RWPE1 (cell line): ENCODE results near the gene ARFIP1.

ENCODE experiments used
- CTCF ChIA-PET: fragments of 350-600 bp; sonication (Branson Sonifier 250); formaldehyde crosslinking; extraction: SDS; loops from one replicate; lab custom pipeline; 2021; lab: Yijun Ruan, JAX
- POLR2A ChIA-PET: fragments of 400-600 bp; formaldehyde crosslinking; extraction: SDS; loops from one replicate; lab custom pipeline; 2020; ENCODE audit warnings: antibody characterized with exemption; ENCODE audit not compliant: low non-redundant PET; lab: Yijun Ruan, JAX
- DNase-seq: peaks from one replicate; pipeline ENCODE4 v3.0.0; 2012; ENCODE audit warnings: low spot score
- H3K27ac ChIP-seq: fragments of 450-650 bp; 2 replicates; pipeline ENCODE4 v1.5.1; 2017
- CTCF ChIP-seq: fragments of 450-650 bp; conservative IDR thresholded peaks from 2 replicates; pipeline ENCODE4 v1.5.1; 2017; ENCODE audit warnings: low read depth, mild to moderate bottlenecking

Gene ARFIP1

GRCh38 chr4:152784490-152785350, 5.0 kb downstream of the ARFIP1 start:
- ChIA-PET POLR2A (no interaction called here), CTCF (interaction anchor here (0.6 kb wide), 1 partner anchor 17 kb away, joined by 3 read pairs; no protein-coding TSS in a partner anchor)
- no peak for TF ChIP-seq CTCF
- no peak overlapping the region for H3K27ac ChIP-seq
- no peak for DNase-seq

GRCh38 chr4:152785639-152786615, 6.2 kb downstream of the ARFIP1 start:
- TF ChIP-seq CTCF: no peak
- no peak overlapping the region for H3K27ac ChIP-seq
- no peak for DNase-seq
- POLR2A ChIA-PET: no interaction called here
- CTCF ChIA-PET: interaction anchor here (0.6 kb wide), 1 partner anchor 16 kb away, joined by 3 read pairs; no protein-coding TSS in a partner anchor

- no peak overlapping the region for H3K27ac ChIP-seq
- no peak for DNase-seq
- ChIA-PET POLR2A (no interaction called here), CTCF (no interaction called here)
- no peak for TF ChIP-seq CTCF
Observed at GRCh38 chr4:152786627-152787026, 6.9 kb downstream of the ARFIP1 start.

- TF ChIP-seq CTCF: no peak
- POLR2A ChIA-PET: no interaction called here
Observed at GRCh38 chr4:152795891-152796290, 16.1 kb downstream of the ARFIP1 start.

GRCh38 chr4:152803541-152803940, 23.8 kb downstream of the ARFIP1 start:
- no peak for TF ChIP-seq CTCF
- ChIA-PET POLR2A (no interaction called here), CTCF (interaction anchor here (0.6 kb wide), 1 partner anchor 628 kb away, joined by 3 read pairs; no protein-coding TSS in a partner anchor)
- no peak overlapping the region for H3K27ac ChIP-seq
- DNase-seq: no peak

More at GRCh38 chr4:152795891-152796290, 16.1 kb downstream of the ARFIP1 start:
- CTCF ChIA-PET: no interaction called here
- H3K27ac ChIP-seq: no peak overlapping the region
- no peak for DNase-seq

- ChIA-PET POLR2A (no interaction called here), CTCF (no interaction called here)
- no peak for TF ChIP-seq CTCF
- no peak overlapping the region for H3K27ac ChIP-seq
- no peak for DNase-seq
Observed at GRCh38 chr4:152805071-152805650, 25.4 kb downstream of the ARFIP1 start.
